ENCODE data around the gene ATL2.

DNA sequence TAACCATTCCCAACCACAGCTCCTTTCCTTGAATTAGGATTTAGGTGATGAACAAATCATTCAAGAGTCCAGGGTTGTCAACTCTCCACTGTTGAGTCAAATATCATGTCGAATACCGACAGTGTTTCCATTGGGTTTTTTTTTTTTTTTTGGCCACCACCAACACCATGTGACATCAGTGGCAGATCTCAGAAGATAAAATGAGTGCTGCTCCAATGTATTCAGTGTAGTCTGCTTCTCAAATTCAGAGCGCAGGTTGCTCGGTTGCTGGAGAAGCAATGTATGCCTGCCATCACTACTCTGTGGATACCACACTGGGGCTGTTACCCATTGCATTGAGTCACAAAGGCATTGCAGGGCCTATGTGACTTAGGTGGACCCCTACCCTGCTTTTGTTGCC is 10.8 kb upstream of the ATL2 start:
- TF ChIP-seq EZH2 (IDR thresholded peaks at IDR 0.05; ENCODE audit: insufficient read depth, poor library complexity, severe bottlenecking) (no peak), EZH2phosphoT487 (IDR thresholded peaks at IDR 0.05; ENCODE audit: insufficient read depth, low read depth) (no peak)

Data from GM23248 (cell line).